Aorta (tissue), 5 donors: ENCODE results near the gene DNAH8. TPM values are rescaled to one million over a fixed set of nuclear protein-coding genes. Genes with fewer than 3 reads are reported as not detected.

ENCODE experiments used
- ATAC-seq: fragments of 200-7000 bp; cut with Tn5 transposase; one replicate; pipeline ENCODE4 v1.9.1; 2022; ENCODE audit warnings: moderate library complexity; ENCODE audit not compliant: low FRiP score
- DNase-seq, 2 donors: peaks; one replicate each; pipeline ENCODE4 v3.0.0-alpha.2; 2020
- H3K27ac ChIP-seq, 2 donors: one replicate each; pipeline ENCODE4 v1.5.1; 2013; ENCODE audit warnings: low read length in 2 of 2, mild to moderate bottlenecking in 2 of 2, moderate library complexity in 2 of 2, control low read depth in 1 of 2, inconsistent platforms in 1 of 2, low read depth in 1 of 2
- H3K27me3 ChIP-seq, 2 donors: one replicate each; pipeline ENCODE4 v1.6.1; 2013; ENCODE audit warnings: control low read depth in 1 of 2, low read length in 1 of 2, mild to moderate bottlenecking in 1 of 2, moderate library complexity in 1 of 2; ENCODE audit not compliant: insufficient read depth in 2 of 2, control insufficient read depth in 1 of 2
- H3K36me3 ChIP-seq, 2 donors: one replicate each; pipeline ENCODE4 v1.6.1; 2013; ENCODE audit warnings: control low read depth in 1 of 2, low read length in 1 of 2, mild to moderate bottlenecking in 1 of 2; ENCODE audit not compliant: insufficient read depth in 2 of 2, control insufficient read depth in 1 of 2
- H3K4me1 ChIP-seq, 2 donors: one replicate each; pipeline ENCODE4 v1.6.1; 2013; ENCODE audit warnings: low read length in 2 of 2, control low read depth in 1 of 2, mild to moderate bottlenecking in 1 of 2, moderate library complexity in 1 of 2; ENCODE audit not compliant: insufficient read depth in 2 of 2, control insufficient read depth in 1 of 2
- H3K4me3 ChIP-seq, 2 donors: one replicate each; pipeline ENCODE4 v1.5.1; 2013; ENCODE audit warnings: low read length in 2 of 2, control low read depth in 1 of 2, mild to moderate bottlenecking in 1 of 2
- H3K9me3 ChIP-seq: one replicate; pipeline ENCODE4 v1.6.1; 2013; ENCODE audit warnings: mild to moderate bottlenecking, low read length; ENCODE audit not compliant: control insufficient read depth
- WGBS, 2 donors: extraction: QIAGEN DNeasy Blood & Tissue Kit; methylation state at CpG; one replicate each; pipeline ENCODE4 v1.1.7; 2013; 5-methylcytosine and 5-hydroxymethylcytosine counted together
- intact Hi-C, 2 donors: fragments of 100-400 bp; cut with DNase I; formaldehyde crosslinking; loops; one replicate each; pipeline versions ENCODE4 v1.14.2 to v1.15.0; 2022
- polyA plus RNA-seq, 2 donors: library from polyadenylated mRNA; stranded (reverse); fragments of 200-250 nt; gene quantifications; one replicate each; pipeline ENCODE4 v1.2.3, GENCODE V29; 2013
- total RNA-seq, 2 donors: library from RNA; stranded (reverse); fragmentation: NEBNext Ultra II Directional; extraction: Animal tissue kit (Norgen Biotek cat#: 25700); gene quantifications; one replicate each; pipeline ENCODE4 v1.2.1, GENCODE V29; 2021
- donor health status: healthy with polysubstance abuse.
- donor health status: Bipolar disorder and iron deficiency.
- donor health status: DM: no; HTN: no; CAD: no.
- donor health status: DM: no; HTN: no; CAD: no.
- donor health status: DM: yes; HTN: yes; CAD: no.

Gene DNAH8
- total and polyA plus RNA-seq, 4 donors: under 0.01 to 0.03 (median 0.03) TPM; not detected in 1

DNA sequence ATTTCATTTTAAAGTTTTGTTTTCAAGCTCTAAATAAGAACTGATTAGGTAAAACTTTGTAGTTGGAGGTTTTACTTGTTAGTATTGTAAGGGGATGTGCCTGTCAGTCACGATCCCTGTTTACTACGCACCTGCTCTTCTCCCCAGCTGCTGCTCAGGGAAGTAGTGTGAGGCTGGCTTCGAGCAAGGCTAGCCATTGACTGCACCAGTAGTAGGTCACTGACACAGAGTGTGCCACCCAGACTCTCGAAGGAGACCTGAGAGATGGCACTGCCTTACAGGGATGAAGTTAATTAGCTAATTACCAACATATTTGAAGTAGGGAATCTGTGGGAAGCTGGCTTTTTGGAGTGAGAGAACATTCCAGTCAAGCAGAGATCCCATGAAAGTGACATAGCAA is 89.2 kb downstream of the DNAH8 start:
- Histone ChIP-seq H3K9me3 (peaks cover 1% of the 10 kb centered on the region), H3K4me3 (no peak overlapping the region), H3K4me1 (no peaks in the 10 kb centered on the region), H3K36me3 (no peaks in the 10 kb centered on the region), H3K27me3 (no peaks in the 10 kb centered on the region), H3K27ac (no peak overlapping the region)
- ATAC-seq: no peak
- DNase-seq: no peak
- WGBS, 2 donors: 60 to 67% methylated on average over 4 of the region's 4 CpGs
- intact Hi-C loops: no loop called here

DNA sequence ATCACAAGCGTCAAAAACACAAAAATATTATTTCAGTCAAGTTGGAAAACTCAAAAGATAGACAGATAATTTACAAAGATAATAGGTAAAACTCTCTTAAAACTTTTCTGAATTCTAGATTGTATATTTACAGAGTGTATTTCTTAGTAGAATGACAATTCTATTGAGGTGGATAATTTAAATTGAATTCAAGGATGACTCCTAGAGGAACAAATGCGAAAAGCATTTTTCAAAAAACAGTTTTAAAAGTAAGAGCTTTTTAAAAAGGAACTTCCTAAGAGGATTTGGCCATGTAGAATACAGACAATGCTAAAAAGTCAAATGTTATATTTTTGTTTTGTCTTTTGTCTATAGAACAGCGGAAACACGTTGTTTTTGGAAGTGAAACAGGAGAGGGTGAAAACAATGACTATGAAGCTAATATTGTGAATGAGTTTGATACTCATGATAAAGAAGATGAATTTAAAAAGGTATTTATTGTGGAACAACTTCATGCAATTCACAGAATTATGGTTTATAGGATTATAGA is 90.1 kb downstream of the DNAH8 start:
- Histone ChIP-seq H3K4me3 (no peak overlapping the region), H3K27ac (no peak overlapping the region), H3K36me3 (no peaks in the 10 kb centered on the region), H3K4me1 (no peaks in the 10 kb centered on the region), H3K9me3 (peaks cover 1% of the 10 kb centered on the region), H3K27me3 (no peaks in the 10 kb centered on the region)
- ATAC-seq (no peak), DNase-seq (no peak)
- intact Hi-C loops: no loop called here
- 69 to 71% methylated on average over 4 of the region's 4 CpGs for WGBS, 2 donors

DNA sequence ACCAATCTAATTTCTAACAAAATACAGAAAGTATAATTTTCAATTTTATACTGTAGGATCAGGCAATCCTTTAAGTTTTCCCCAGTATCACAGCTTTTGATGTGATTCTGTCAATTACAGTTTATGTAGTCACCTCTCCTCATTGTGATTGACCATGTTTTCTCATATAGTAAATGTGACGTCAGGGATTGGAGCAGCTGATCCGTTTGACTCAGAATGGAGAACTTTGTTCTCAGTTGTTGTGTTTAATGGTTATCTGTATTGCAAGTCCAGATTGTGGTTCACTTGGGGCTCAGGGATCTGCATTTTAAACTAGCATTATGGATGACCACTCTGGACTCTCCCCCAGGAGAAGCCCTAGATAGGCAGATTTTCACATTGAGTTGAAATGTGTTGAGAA is 90.6 kb downstream of the DNAH8 start:
- WGBS, 2 donors: 38 to 51% methylated on average over 2 of the region's 2 CpGs
- intact Hi-C loops: no loop called here
- Histone ChIP-seq H3K36me3 (no peaks in the 10 kb centered on the region), H3K27ac (no peak overlapping the region), H3K4me3 (no peak overlapping the region), H3K9me3 (peaks cover 1% of the 10 kb centered on the region), H3K4me1 (no peaks in the 10 kb centered on the region), H3K27me3 (no peaks in the 10 kb centered on the region)
- ATAC-seq (no peak), DNase-seq (no peak)

DNA sequence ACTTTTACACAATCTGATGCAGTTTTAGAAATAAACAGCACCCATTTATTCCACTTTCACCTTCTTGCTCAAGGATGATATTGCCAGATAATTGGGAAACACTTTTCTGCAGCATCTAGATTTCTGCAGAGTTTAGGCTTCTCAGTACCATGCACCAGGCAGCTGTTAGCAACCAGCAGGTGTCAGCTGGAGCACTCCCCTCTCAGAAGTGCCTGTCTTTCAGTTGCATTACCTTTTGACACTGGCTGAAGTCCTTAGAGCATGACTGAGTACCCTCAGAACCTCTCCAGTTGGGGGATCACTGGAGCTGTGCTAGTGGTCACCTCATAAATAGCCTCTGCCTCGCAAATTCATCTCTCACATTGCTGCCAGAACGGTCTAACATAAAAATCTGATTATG is 91.2 kb downstream of the DNAH8 start:
- intact Hi-C loops: no loop called here
- 54 to 55% methylated on average over 2 of the region's 2 CpGs for WGBS, 2 donors
- ATAC-seq (no peak), DNase-seq (no peak)
- Histone ChIP-seq H3K36me3 (no peaks in the 10 kb centered on the region), H3K9me3 (peaks cover 1% of the 10 kb centered on the region), H3K4me1 (no peaks in the 10 kb centered on the region), H3K4me3 (no peak overlapping the region), H3K27ac (no peak overlapping the region), H3K27me3 (no peaks in the 10 kb centered on the region)

DNA sequence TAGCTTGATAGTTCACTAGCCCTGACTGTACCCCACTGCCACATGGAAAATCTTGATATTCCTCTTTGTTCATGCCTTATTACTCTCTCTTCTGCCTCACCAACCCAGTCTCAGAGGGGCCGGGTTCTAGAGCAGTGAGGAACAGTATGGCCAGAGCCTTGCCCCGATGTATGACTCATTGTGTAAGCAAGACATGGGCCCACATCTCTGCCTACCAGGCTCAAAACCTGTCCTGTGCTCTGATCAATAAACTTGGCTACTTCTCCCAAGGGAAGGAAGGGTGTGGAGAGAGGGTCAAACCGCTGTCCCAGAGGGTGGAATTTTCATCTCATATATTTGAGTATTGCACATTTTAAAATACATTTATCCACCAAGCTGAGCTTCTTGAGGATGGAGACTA is 91.7 kb downstream of the DNAH8 start:
- Histone ChIP-seq H3K27ac (no peak overlapping the region), H3K4me3 (no peak overlapping the region), H3K9me3 (peaks cover under 1% of the 10 kb centered on the region), H3K27me3 (no peaks in the 10 kb centered on the region), H3K36me3 (no peaks in the 10 kb centered on the region), H3K4me1 (no peaks in the 10 kb centered on the region)
- ATAC-seq: no peak
- DNase-seq: no peak
- WGBS, 2 donors: 80 to 82% methylated on average over 3 of the region's 3 CpGs
- intact Hi-C loops: no loop called here

DNA sequence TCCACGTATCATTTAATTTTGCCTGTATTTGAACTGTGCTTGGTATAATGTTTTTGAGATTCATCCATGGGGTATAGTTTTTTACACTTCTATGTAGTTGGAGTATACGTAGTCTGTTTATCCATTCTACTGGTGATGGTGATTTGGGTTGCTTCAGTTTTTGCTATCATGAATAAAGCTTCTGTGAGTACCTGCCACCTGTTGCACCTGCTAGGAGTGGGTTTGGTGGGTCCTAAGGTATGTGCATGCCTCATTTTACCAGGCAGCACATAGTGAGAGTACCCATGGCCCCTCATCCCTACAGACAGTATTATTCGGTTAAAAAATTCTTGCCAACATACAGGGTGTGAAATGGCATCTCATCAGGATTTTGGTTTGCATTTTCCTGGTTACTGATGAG is 92.9 kb downstream of the DNAH8 start:
- H3K27ac ChIP-seq: no peak overlapping the region
- no peaks in the 10 kb centered on the region for H3K27me3 ChIP-seq
- no peaks in the 10 kb centered on the region for H3K4me1 ChIP-seq
- no peak overlapping the region for H3K4me3 ChIP-seq
- H3K36me3 ChIP-seq: no peaks in the 10 kb centered on the region
- WGBS, 2 donors: 58 to 74% methylated on average over 3 of the region's 3 CpGs
- intact Hi-C loops: no loop called here
- H3K9me3 ChIP-seq: no peaks in the 10 kb centered on the region
- DNase-seq: no peak
- ATAC-seq: no peak

DNA sequence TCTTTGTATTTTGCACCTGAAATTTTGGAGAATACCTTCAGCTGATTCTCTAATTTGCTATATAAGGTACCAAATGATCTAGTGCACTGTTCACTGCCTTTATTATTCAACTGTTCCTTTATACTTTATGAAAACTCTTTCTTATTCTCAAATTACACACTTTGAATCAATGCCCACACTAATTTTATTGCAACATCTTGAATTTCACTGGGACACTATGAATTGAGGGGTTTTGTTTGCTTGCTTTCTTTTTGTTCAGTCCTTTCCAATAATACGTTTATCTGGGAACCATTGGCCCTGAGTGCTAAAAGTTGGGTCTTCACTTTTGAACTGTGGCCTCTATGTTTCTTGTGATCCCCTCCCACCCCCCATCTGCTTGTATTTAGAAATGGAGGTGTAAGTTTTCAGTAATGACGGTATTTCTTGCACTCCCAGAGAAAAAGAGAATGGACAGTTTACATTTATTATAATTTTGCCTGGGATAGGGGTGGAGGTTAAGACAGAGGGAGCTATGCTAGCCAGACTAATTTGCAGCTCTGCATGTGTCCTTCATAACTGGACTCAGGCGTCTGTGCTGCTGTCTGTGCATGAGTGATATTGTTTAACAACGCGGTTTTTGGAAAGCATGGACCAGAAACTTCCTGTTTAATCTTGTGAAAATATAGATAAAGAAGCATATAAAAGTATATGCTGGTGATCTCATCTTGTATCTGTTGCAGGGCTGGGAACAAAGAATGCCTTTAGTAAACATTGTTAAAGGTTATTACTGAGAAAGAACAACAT is 98.1 kb downstream of the DNAH8 start:
- WGBS, 2 donors: 17% methylated on average over 5 of the region's 5 CpGs
- no peak overlapping the region for H3K4me3 ChIP-seq
- H3K36me3 ChIP-seq: no peaks in the 10 kb centered on the region
- ATAC-seq (no peak), DNase-seq (no peak)
- no peaks in the 10 kb centered on the region for H3K27me3 ChIP-seq
- no peaks in the 10 kb centered on the region for H3K9me3 ChIP-seq
- H3K4me1 ChIP-seq: no peaks in the 10 kb centered on the region
- intact Hi-C loops: no loop called here
- no peak overlapping the region for H3K27ac ChIP-seq

DNA sequence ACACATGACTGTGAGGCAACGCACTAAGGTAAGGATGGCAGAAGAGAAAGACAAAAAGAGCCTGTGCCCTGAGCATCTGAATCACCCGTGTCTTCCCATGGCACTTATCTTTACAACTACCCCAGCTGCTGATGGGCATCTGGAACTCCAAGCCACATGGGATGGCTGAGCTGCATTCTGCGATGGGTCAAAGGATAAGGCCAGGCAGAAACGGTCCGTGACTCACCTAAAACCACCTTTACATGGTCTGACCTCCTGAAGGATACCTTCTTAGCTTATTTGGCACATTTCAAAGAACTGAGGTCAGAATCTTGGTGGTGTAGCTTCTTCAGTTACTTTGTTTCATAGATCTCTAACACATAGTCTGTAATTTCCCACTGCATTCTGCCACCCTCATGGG is 99.7 kb downstream of the DNAH8 start:
- H3K27me3 ChIP-seq: no peaks in the 10 kb centered on the region
- no peak overlapping the region for H3K27ac ChIP-seq
- no peak overlapping the region for H3K4me3 ChIP-seq
- 70 to 78% methylated on average over 5 of the region's 5 CpGs for WGBS, 2 donors
- intact Hi-C loops: no loop called here
- ATAC-seq (no peak), DNase-seq (no peak)
- H3K9me3 ChIP-seq: no peaks in the 10 kb centered on the region
- H3K36me3 ChIP-seq: no peaks in the 10 kb centered on the region
- H3K4me1 ChIP-seq: no peaks in the 10 kb centered on the region

DNA sequence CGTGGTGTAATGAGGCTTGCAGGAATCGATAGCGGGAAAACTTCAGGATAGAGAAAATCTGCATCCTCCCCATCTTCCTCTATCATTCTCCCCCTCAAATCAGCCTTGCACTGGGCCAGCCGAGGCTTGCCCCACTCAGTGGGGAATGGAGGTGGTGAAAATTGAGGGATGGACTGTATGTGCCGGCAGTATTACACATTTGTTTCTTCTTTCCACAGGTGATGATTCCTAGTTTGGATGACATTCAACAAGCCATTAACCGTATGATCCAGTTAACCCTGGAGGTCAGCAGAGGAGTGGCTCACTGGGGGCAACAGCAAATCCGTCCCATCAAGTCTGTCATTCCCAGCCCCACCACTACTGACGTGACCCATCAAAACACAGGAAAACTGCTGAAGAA is 100.1 kb downstream of the DNAH8 start:
- Histone ChIP-seq H3K9me3 (no peaks in the 10 kb centered on the region), H3K36me3 (no peaks in the 10 kb centered on the region), H3K27ac (no peak overlapping the region), H3K4me1 (no peaks in the 10 kb centered on the region), H3K4me3 (no peak overlapping the region), H3K27me3 (no peaks in the 10 kb centered on the region)
- DNase-seq: no peak
- no peak for ATAC-seq
- intact Hi-C loops: no loop called here
- WGBS, 2 donors: 73 to 86% methylated on average over 8 of the region's 8 CpGs
